RWPE2 (cell line): ENCODE results near the gene RFTN1.
"Not testable (repeated sequence)": the region's sequence is repeated elsewhere in the genome, so short reads cannot be mapped to it uniquely, and the experiment has no call there.

Experiments used
- ATAC-seq: fragments of 200-7000 bp; cut with Tn5 transposase; 3 replicates; pipeline ENCODE4 v1.9.1; 2021; ENCODE audit warnings: low read depth
- DNase-seq: peaks from one replicate; pipeline ENCODE4 v3.0.0-alpha.2; 2020; ENCODE audit warnings: low spot score
- H3K27ac ChIP-seq: fragments of 450-650 bp; 2 replicates; pipeline ENCODE4 v1.5.1; 2017; ENCODE audit warnings: mild to moderate bottlenecking; ENCODE audit not compliant: poor library complexity, severe bottlenecking
- H3K27me3 ChIP-seq: fragments of 250-450 bp; sonication (Bioruptor Pico); 2 replicates; pipeline ENCODE4 v1.5.1; 2021; ENCODE audit warnings: mild to moderate bottlenecking, moderate library complexity; ENCODE audit not compliant: insufficient read depth, poor library complexity, severe bottlenecking
- H3K36me3 ChIP-seq: fragments of 250-450 bp; sonication (Bioruptor Pico); 2 replicates; pipeline ENCODE4 v1.5.1; 2020; ENCODE audit warnings: low read depth, mild to moderate bottlenecking, moderate library complexity
- H3K4me1 ChIP-seq: fragments of 250-450 bp; sonication (Bioruptor Pico); 2 replicates; pipeline ENCODE4 v1.5.1; 2021; ENCODE audit warnings: mild to moderate bottlenecking, moderate library complexity; ENCODE audit not compliant: insufficient read depth, poor library complexity, severe bottlenecking
- H3K4me3 ChIP-seq: fragments of 250-450 bp; sonication (Bioruptor Pico); 2 replicates; pipeline ENCODE4 v1.5.1; 2021; ENCODE audit warnings: mild to moderate bottlenecking, moderate library complexity; ENCODE audit not compliant: severe bottlenecking
- H3K9me3 ChIP-seq: fragments of 250-450 bp; sonication (Bioruptor Pico); 2 replicates; pipeline ENCODE4 v1.5.1; 2021; ENCODE audit warnings: mild to moderate bottlenecking, moderate library complexity; ENCODE audit not compliant: severe bottlenecking
- CTCF ChIP-seq: fragments of 450-650 bp; IDR thresholded peaks from one replicate; pipeline ENCODE4 v1.5.1; 2017; ENCODE audit warnings: mild to moderate bottlenecking, moderate library complexity; ENCODE audit not compliant: poor library complexity, severe bottlenecking

Gene RFTN1

GRCh38 chr3:16496008-16496407 lies 17.5 kb downstream of the RFTN1 start:
- H3K4me1 ChIP-seq, result no peaks in the 10 kb centered on the region
- no peak overlapping the region for H3K27ac ChIP-seq
- H3K36me3 ChIP-seq, result no peaks in the 10 kb centered on the region
- no peaks in the 10 kb centered on the region for H3K27me3 ChIP-seq
- ATAC-seq, result no peak
- no peak for DNase-seq
- no peak overlapping the region for H3K4me3 ChIP-seq
- no peaks in the 10 kb centered on the region for H3K9me3 ChIP-seq
- TF ChIP-seq CTCF, result no peak

GRCh38 chr3:16494814-16495431 lies 18.6 kb downstream of the RFTN1 start:
- Histone ChIP-seq H3K27ac (no peak overlapping the region), H3K4me3 (no peak overlapping the region), H3K36me3 (no peaks in the 10 kb centered on the region), H3K9me3 (no peaks in the 10 kb centered on the region), H3K4me1 (no peaks in the 10 kb centered on the region), H3K27me3 (no peaks in the 10 kb centered on the region)
- ATAC-seq (no peak), DNase-seq (no peak)
- no peak for TF ChIP-seq CTCF

- DNase-seq (no peak), ATAC-seq (no peak)
- Histone ChIP-seq H3K9me3 (no peaks in the 10 kb centered on the region), H3K4me1 (no peaks in the 10 kb centered on the region), H3K4me3 (no peak overlapping the region), H3K27ac (no peak overlapping the region), H3K27me3 (no peaks in the 10 kb centered on the region), H3K36me3 (no peaks in the 10 kb centered on the region)
- no peak for TF ChIP-seq CTCF
Observed at GRCh38 chr3:16494094-16494493, 19.4 kb downstream of the RFTN1 start.

- Histone ChIP-seq H3K9me3 (no peaks in the 10 kb centered on the region), H3K36me3 (no peaks in the 10 kb centered on the region), H3K4me1 (no peaks in the 10 kb centered on the region), H3K27me3 (no peaks in the 10 kb centered on the region), H3K27ac (no peak overlapping the region), H3K4me3 (no peak overlapping the region)
- DNase-seq, result no peak
- no peak for ATAC-seq
- no peak for TF ChIP-seq CTCF
Observed at GRCh38 chr3:16490062-16490619, 23.4 kb downstream of the RFTN1 start.

GRCh38 chr3:16489326-16490061 lies 24.0 kb downstream of the RFTN1 start:
- H3K36me3 ChIP-seq, H3K27me3 ChIP-seq, H3K27ac ChIP-seq, H3K4me3 ChIP-seq, H3K9me3 ChIP-seq, DNase-seq, H3K4me1 ChIP-seq, ATAC-seq: not testable (repeated sequence)
